Neural cell (in vitro differentiated cells): ENCODE measurements around the gene IGF2R.

ENCODE experiments used
- EP300 ChIP-seq: fragments of 450-650 bp; conservative IDR thresholded peaks from 2 replicates; pipeline ENCODE4 v1.6.1; 2014; ENCODE audit warnings: antibody characterized with exemption, mild to moderate bottlenecking, moderate library complexity; ENCODE audit not compliant: poor library complexity, severe bottlenecking
- EZH2 ChIP-seq: fragments of 200-600, 300-800 bp; shearing (Covaris generic), sonication (generic); IDR thresholded peaks from 2 replicates; pipeline ENCODE4 v1.6.1; 2014; ENCODE audit warnings: antibody characterized with exemption, low read length, borderline replicate concordance, mild to moderate bottlenecking; ENCODE audit not compliant: insufficient read depth, poor library complexity, severe bottlenecking
- MXI1 ChIP-seq: fragments of 450-650 bp; conservative IDR thresholded peaks from 2 replicates; pipeline ENCODE4 v1.6.1; 2014; ENCODE audit warnings: antibody characterized with exemption, mild to moderate bottlenecking; ENCODE audit not compliant: poor library complexity, severe bottlenecking
- POLR2AphosphoS5 ChIP-seq: IDR thresholded peaks from 2 replicates; pipeline ENCODE4 v1.6.1; 2012
- RAD21 ChIP-seq: fragments of 450-650 bp; conservative IDR thresholded peaks from 2 replicates; pipeline ENCODE4 v1.6.1; 2014; ENCODE audit warnings: antibody characterized with exemption, mild to moderate bottlenecking, moderate library complexity
- SMC3 ChIP-seq: fragments of 450-650 bp; conservative IDR thresholded peaks from 2 replicates; pipeline ENCODE4 v1.6.1; 2014; ENCODE audit warnings: antibody characterized with exemption, mild to moderate bottlenecking, moderate library complexity; ENCODE audit not compliant: poor library complexity
- TAF1 ChIP-seq: IDR thresholded peaks from 2 replicates; pipeline ENCODE4 v1.6.1; 2012; ENCODE audit warnings: low read depth
- TF ChIP-seq, protein P1 (sequence below): fragments of 450-650 bp; IDR thresholded peaks from 2 replicates; pipeline ENCODE4 v1.5.1; 2014; ENCODE audit warnings: antibody characterized with exemption, mild to moderate bottlenecking, moderate library complexity; ENCODE audit not compliant: poor library complexity, severe bottlenecking
- TF ChIP-seq, protein P2 (sequence below): IDR thresholded peaks from 2 replicates; pipeline ENCODE4 v1.6.1; 2012; ENCODE audit warnings: borderline replicate concordance

DNA sequence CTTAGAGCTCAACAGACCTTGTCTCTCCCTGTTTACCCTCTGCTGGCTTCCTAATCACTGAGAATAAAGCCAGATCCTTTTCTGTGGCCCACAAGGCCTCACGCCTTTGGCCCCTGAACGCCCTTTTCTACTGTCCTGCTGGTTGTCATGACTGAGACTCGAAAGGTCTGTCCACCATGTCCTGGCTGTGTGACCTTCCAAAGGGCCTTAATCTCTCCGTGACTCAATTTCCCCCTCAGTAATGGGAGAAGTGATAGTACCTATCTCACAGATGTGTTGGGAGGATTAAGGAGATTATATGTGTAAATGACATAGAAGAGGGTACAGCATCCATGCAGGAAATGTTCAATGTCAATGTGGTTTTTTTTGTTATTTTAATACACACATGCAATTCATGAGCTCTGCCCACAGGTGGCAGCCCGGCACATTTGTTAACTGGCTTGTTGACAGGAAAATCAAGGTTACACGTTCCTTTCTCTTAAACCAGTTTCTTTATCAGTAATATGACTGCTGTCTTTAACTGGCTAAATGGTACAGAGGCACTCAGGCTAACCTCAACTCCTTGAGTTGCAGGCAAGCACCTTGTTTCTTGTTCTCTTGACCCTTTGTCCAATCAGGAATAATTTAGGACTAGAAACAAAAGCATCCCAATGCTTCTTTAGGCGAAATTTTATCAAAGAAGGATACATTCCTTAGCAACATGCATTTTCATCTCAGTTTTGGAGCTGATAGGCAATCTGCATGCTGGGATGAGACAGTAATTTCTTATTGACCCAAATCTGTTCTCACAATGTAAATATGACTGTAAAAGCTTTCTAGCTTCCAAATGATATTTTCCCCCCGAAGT is 169.3 kb downstream of the IGF2R start:
- TF ChIP-seq EP300 (no peak), TAF1 (no peak), EZH2 (no peak), RAD21 (peak; percentile 74), POLR2AphosphoS5 (no peak), MXI1 (no peak), SMC3 (peak; percentile 82)
- TF ChIP-seq, protein P1, sequence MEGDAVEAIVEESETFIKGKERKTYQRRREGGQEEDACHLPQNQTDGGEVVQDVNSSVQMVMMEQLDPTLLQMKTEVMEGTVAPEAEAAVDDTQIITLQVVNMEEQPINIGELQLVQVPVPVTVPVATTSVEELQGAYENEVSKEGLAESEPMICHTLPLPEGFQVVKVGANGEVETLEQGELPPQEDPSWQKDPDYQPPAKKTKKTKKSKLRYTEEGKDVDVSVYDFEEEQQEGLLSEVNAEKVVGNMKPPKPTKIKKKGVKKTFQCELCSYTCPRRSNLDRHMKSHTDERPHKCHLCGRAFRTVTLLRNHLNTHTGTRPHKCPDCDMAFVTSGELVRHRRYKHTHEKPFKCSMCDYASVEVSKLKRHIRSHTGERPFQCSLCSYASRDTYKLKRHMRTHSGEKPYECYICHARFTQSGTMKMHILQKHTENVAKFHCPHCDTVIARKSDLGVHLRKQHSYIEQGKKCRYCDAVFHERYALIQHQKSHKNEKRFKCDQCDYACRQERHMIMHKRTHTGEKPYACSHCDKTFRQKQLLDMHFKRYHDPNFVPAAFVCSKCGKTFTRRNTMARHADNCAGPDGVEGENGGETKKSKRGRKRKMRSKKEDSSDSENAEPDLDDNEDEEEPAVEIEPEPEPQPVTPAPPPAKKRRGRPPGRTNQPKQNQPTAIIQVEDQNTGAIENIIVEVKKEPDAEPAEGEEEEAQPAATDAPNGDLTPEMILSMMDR = peak; percentile 83
- TF ChIP-seq, protein P2, sequence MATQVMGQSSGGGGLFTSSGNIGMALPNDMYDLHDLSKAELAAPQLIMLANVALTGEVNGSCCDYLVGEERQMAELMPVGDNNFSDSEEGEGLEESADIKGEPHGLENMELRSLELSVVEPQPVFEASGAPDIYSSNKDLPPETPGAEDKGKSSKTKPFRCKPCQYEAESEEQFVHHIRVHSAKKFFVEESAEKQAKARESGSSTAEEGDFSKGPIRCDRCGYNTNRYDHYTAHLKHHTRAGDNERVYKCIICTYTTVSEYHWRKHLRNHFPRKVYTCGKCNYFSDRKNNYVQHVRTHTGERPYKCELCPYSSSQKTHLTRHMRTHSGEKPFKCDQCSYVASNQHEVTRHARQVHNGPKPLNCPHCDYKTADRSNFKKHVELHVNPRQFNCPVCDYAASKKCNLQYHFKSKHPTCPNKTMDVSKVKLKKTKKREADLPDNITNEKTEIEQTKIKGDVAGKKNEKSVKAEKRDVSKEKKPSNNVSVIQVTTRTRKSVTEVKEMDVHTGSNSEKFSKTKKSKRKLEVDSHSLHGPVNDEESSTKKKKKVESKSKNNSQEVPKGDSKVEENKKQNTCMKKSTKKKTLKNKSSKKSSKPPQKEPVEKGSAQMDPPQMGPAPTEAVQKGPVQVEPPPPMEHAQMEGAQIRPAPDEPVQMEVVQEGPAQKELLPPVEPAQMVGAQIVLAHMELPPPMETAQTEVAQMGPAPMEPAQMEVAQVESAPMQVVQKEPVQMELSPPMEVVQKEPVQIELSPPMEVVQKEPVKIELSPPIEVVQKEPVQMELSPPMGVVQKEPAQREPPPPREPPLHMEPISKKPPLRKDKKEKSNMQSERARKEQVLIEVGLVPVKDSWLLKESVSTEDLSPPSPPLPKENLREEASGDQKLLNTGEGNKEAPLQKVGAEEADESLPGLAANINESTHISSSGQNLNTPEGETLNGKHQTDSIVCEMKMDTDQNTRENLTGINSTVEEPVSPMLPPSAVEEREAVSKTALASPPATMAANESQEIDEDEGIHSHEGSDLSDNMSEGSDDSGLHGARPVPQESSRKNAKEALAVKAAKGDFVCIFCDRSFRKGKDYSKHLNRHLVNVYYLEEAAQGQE = no peak
